ENCODE measurements around the gene NPFFR1. TPM values are rescaled to one million over a fixed set of nuclear protein-coding genes. Genes with fewer than 3 reads are reported as not detected.

Gene NPFFR1
- total RNA-seq, 1 donor from 2014 or later = 1.0 TPM

DNA sequence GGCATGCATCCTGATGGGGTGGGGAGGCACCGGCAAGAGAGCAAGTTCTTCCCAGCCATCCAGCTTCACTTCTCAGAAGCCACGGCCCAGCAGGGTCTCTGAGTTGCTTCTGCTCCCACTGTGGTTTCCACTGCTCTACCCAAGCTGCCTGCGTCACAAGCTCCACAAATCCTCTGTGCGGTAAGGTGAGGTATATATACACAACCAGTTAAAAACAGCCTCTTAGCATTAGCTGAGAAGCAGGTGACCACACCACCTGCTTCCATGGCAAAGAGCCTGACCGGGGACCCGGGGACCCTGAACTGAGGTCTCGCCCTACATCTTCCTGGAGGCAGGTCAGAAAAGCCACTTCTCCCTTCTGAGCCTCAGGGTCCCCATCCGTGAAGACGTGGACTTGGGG lies 46.9 kb upstream of the NPFFR1 start:
- DNase-seq (no peak), ATAC-seq (no peak)
- Histone ChIP-seq H3K27ac (no peak overlapping the region), H3K4me1 (peaks cover 25% of the 10 kb centered on the region), H3K36me3 (no peaks in the 10 kb centered on the region), H3K4me3 (no peak overlapping the region), H3K9me3 (no peaks in the 10 kb centered on the region), H3K27me3 (ENCODE audit: low read depth) (no peaks in the 10 kb centered on the region)
- intact Hi-C loops (cut with DNase I) = no loop called here
- no peak for TF ChIP-seq CTCF (IDR thresholded peaks at IDR 0.05)

- Histone ChIP-seq H3K4me1 (peaks cover 25% of the 10 kb centered on the region), H3K27me3 (ENCODE audit: low read depth) (no peaks in the 10 kb centered on the region), H3K4me3 (no peak overlapping the region), H3K27ac (no peak overlapping the region), H3K9me3 (no peaks in the 10 kb centered on the region), H3K36me3 (no peaks in the 10 kb centered on the region)
- intact Hi-C loops (cut with DNase I) = no loop called here
- no peak for TF ChIP-seq CTCF (IDR thresholded peaks at IDR 0.05)
- no peak for DNase-seq
- ATAC-seq = no peak
Measured at GRCh38 chr10:70328967-70329366, 45.2 kb upstream of the NPFFR1 start.

GRCh38 chr10:70328018-70328417 lies 44.2 kb upstream of the NPFFR1 start:
- Histone ChIP-seq H3K9me3 (no peaks in the 10 kb centered on the region), H3K4me1 (peaks cover 25% of the 10 kb centered on the region), H3K27me3 (ENCODE audit: low read depth) (no peaks in the 10 kb centered on the region), H3K4me3 (no peak overlapping the region), H3K27ac (no peak overlapping the region), H3K36me3 (no peaks in the 10 kb centered on the region)
- ATAC-seq (no peak), DNase-seq (no peak)
- intact Hi-C loops (cut with DNase I) = no loop called here
- no peak for TF ChIP-seq CTCF (IDR thresholded peaks at IDR 0.05)

- no peak for DNase-seq
- Histone ChIP-seq H3K36me3 (no peaks in the 10 kb centered on the region), H3K9me3 (no peaks in the 10 kb centered on the region), H3K27me3 (ENCODE audit: low read depth) (no peaks in the 10 kb centered on the region), H3K4me1 (no peaks in the 10 kb centered on the region), H3K27ac (no peak overlapping the region), H3K4me3 (no peak overlapping the region)
- ATAC-seq = peak in 1 of 2 donors; percentile 22
- TF ChIP-seq CTCF (IDR thresholded peaks at IDR 0.05) = no peak
- intact Hi-C loops (cut with DNase I) = no loop called here
Measured at GRCh38 chr10:70324951-70325781, 41.4 kb upstream of the NPFFR1 start.

DNA sequence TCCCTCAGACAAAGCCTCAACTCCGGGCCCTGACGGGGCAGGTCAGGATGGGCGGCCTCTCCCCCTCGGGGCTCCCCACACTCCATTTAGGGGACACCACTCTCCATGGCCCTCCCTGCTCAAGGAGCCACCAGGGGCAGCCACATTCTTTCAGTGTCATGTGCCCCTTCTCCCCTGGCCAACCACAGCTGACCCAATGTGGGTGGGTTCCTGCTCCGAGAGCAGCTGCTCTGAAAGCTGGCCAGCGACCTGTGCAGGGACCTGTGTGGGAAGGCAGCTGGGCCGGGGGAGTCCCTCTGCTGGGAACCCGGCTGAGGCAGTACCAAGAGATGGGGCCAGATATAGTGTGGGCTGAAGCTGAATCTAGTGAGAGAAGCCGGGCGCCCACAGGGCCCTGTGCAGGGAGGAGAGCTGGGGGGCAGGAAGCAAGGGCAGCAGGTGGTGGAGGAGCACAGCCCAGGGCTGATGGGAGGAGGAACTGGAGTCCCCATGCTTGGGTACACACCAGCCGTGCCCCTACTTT lies 40.6 kb upstream of the NPFFR1 start:
- Histone ChIP-seq H3K9me3 (no peaks in the 10 kb centered on the region), H3K36me3 (no peaks in the 10 kb centered on the region), H3K27me3 (ENCODE audit: low read depth) (no peaks in the 10 kb centered on the region), H3K27ac (no peak overlapping the region), H3K4me3 (no peak overlapping the region), H3K4me1 (no peaks in the 10 kb centered on the region)
- intact Hi-C loops (cut with DNase I) = no loop called here
- no peak for TF ChIP-seq CTCF (IDR thresholded peaks at IDR 0.05)
- ATAC-seq = peak; percentile 21 to 23
- DNase-seq = no peak
